HL-60 (cell line): ENCODE data around the gene GFY.

ENCODE experiments used
- CTCF ChIP-seq: IDR thresholded peaks from one replicate; pipeline ENCODE4 v1.5.1; 2011; ENCODE audit warnings: low read length, control low read depth, inconsistent platforms; ENCODE audit not compliant: insufficient read depth
- POLR2AphosphoS5 ChIP-seq: IDR thresholded peaks from 2 replicates; pipeline ENCODE4 v1.6.1; 2012; ENCODE audit warnings: low read depth

- TF ChIP-seq CTCF (no peak), POLR2AphosphoS5 (no peak)
Observed at GRCh38 chr19:49462492-49462891, 37.3 kb downstream of the GFY start.
